NCI-H2196 (cell line): ENCODE measurements around the gene CFAP65.

Experiments used
- DNase-seq: peaks from one replicate; lab custom pipeline; 2025; ENCODE audit not compliant: unreplicated experiment; lab: John Stamatoyannopoulos, UW

Gene CFAP65

DNA sequence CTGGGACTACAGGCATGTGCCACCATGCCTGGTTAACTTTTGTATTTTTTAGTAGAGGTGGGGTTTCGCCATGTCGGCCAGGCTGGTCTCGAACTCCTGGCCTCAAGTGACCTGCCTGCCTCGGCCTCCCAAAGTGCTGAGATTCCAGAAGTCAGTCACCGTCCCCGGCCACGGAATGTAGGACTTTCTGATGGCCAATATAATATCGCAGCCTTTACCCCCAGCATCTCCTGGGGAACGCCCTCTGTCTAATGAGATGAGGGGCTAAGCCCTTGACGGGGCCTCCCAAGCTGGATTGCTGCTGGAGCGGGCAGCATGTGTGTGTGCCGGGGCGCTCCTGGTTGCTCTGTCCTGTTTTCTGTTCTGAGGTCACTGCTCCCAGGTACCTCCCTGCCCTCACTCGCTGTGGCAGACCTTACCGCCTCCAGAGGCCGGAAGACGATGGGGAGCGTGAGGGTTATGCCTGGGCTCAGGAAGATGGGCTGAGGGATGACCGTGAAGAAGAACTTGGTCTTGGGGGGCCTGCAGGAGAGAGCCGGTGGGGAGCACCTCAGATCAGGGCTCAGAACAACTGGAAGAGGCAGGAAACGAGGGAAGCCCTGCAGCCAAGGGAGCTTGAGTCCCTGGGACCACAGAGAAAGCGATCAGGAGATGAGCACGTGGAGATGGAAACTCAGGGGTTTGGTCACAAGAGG lies 9.1 kb downstream of the CFAP65 start:
- DNase-seq: no peak

DNA sequence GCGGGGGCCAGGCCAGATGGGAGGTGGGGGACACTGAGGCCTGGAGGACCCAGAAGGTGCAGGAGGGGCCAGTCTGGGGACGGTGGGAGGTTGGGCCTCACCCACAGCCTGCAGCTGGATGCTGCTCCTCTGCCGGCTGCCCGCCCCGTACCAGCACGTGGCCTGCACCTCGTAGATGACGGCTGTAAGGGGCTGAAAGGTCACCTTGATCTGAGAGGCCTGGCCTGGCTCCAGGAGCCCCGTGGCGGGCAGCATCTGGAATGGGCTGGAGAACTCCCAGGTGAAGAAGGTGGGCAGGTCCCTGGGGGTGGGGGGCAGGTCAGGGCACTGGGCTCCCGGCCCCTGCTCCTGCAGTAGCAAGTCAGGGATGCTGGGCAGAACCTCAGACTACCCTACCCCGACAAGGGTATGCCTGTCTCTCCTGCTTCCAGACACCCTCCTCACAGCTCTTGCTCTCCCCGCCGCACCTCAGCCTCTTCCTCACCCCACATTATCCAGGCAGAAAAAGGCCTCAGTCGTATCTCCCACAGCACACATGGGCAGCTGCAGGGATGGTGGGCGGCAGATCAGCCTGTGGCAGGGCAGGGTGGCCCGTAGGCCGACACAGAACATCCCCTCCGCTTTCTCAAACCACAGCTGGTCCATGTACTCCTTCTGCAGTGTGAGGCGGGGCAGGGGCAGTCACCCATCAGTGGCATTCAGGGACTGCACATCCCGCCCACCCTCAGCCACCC lies 10.1 kb downstream of the CFAP65 start:
- no peak for DNase-seq

DNA sequence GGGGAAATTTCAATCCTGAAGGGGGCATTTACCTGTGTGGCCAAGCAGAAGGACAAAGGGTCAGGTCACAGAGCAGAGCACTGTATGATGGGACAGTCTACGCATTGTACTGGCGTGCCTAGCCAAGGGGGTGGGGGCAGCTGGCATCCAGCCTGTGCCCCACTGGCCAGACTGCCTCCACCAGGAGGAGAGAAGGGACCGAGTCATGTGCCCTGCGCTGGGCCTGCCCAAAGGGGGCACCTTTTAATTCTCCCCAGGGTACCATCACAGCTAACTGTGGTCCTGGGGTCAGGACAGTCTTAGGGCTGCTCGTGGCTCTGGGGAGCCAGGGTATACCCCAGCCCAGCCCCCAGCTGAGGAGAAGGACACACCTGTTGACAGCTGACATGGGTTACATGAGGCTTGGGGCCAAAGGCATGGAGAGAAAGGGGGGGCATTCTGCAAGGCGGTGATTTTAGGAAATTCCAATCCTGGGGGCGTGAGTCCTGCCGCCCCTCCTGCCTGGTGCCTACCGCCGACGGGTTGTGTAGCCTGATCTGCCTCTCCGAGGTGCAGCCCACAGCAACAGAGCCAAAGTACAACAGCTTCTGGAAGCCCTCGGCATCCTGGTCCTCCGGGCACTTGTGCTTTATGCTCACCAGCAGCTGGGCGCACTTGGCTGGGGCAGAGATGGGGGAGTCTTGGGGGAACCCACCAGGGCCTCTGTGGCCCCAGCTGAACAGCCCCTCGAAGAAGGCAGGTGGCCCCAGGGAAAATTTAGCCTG lies 11.0 kb downstream of the CFAP65 start:
- DNase-seq: no peak

DNA sequence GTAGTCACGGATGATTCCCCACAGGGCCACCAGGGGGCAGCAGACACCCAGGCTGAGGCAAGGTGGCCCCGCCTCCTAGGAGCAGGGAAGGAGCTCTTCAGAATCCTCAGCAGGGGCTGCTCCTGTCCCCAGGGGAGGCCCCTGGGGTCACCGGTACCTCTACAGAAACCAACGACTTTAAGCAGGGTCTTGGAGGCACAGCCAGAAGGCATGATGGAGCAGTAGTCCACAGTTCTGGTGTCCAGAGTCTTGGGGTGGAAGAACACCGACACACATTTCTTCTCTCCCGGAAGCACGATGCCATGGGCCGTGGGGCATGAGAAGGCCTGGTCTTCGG lies 11.5 kb downstream of the CFAP65 start:
- peak; percentile 86 for DNase-seq

DNA sequence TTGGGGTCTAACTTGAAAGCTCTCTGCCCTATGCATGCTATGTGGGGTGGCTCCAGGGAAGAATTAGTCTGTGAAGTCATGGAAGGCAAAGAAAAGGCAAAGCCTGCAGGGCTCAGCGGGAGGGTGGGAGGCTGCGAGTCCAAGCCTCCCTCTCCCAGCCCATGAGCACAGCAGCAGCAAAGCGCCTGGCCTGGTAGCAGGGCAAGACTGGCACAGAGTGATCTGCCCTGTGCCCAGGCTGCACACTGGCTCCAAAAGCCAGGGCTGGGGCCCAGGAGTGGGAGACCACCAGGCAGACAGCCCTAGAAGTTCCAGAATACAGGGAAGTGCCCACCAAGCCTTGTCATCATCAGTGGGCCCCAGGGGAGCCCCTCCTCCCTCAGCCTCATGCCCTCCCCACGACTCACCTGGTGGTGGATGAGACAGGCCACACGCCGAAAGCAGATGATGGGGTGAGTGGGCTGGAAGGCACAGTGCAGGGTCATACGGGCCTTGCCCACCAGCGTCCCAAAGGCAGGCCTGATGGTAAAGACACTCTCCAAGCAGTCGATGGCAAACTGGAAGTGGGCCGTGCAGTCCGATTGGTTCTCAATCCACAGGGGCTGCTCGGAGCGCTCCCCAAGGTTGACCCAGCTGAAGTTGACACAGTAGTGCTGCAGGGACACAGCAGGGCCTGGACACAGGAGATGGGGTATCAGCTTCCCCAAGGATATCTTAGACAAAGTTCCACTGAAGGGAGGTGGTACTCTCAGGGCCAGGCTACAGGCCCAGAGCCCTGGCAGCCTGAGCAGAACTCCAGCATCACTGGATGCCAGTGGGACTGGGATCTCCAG lies 12.1 kb downstream of the CFAP65 start:
- no peak for DNase-seq

DNA sequence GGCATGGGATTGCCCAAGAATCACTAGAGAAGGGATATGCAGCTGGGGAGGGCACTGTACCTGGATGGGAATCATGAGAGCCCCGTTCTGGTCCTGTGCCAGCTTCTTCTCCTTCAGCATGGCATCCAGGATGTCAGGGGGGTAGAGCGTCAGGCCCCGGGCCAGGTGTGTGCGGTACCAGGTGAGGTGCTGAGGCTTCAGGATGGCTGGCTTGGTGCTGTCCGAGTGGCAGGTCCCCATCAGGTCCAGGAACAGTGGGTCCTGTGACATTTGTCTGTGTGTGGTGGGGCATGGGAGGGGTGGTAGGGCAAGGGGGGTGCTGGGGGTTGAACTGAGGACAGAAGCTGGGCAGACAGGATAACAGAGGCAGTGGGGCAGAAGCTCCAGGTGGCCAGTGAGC lies 13.2 kb downstream of the CFAP65 start:
- no peak for DNase-seq

DNA sequence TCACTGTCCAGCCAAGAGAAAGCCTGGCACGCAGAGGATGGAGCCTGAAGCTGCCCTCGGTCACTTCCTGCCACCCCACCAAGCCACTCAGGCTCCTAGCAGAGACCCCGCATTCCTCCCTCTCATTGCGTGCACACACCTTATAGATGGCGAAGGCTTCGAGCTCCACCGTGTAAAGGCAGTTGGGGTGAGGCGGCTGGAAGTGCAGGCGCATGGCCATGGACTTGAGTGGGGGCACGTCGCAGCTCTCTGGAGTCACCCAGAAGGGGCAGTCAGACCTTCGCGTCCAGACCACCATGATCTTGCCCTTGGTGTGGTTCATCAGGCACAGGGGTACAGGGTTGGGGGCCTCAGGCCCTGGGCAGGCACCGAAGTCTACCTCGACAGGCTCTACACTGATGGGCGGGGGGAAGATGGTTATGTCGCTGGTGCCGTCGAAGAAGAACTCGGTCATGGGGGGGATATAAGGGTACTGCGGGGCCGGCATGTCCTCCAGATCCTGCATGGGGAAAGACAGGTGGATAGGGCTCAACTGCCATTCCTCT lies 13.7 kb downstream of the CFAP65 start:
- no peak for DNase-seq

DNA sequence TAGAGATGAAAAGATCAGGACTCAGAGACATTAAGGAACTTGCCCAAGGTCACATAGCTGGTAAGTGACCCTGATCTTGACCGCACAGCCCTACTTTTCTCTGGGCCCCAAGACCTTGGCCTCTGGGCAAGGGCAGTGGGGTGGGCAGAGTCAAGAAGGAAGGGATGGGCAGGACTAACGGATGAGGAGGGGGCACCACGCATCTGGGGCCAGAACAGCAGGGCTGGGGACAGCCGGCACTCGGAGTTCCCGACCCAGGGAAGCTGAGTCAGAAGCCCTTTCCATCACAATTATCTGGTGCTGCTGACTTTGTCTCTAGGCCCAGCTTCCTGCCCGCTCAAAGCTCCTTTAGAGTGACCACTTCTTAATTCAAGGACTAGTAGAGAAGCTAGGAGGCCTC lies 14.4 kb downstream of the CFAP65 start:
- no peak for DNase-seq

DNA sequence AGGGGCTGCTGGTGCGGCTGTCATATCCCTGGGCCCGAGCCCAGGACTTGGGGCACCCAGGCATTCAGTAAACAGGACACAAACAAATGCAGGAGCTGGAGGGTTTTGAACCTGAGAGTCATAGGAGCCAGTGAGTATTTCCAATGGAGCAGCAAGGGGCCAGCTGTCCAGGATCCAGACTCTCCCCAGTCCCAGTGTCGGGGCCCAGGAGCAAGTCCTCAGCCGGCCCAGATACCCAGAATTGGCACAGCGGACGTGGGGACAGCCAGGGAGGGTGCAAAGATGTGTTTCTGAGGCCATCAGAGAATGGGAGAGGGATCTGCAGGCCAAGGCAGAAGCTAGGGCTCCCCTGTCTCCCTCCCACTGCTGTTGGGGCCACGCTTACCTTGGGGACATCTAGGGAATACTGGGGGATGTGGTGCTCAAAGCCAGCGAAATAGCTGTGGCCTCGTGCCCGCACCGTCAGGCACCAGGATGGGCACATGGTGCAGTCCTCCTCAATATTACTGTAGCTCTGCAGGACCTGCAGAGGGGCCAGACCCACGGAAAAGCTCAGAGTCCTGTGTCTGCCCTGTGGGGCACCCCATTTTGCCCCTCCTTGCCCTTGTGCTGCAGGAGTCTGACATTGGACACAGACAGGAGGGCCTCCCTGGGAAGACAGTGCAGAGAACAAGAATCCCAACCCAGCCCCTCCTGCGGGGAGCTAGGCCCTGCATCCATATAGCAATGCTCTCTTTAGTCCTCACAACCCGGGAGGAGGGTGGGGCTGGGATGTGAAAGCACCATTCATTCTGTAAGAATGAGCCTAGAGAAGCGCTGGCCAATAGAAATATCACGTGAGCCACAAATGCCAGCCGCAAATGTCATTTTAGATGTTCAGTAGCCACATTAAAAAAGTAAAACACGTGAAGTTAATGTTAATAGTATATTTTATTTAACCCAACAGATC lies 15.4 kb downstream of the CFAP65 start:
- no peak for DNase-seq

DNA sequence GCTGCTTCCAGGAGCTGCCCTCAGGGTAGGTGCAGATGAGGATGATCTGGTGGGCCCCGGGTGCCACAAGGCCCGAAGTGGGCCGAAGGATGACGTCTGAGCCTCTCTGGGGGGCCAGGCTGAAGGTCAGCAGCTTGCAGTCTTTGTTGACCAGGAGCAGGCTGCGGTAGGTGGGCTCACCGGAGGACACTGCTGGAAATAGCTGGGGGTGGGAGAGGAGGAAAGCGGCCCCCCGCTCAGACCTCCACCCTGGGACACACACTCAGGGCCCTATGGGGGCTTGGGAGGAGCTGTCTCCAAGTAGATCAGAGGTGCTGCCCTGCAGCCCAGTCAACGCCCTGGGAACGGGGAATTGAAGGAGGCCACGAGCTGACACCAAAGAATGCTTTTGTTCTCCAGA lies 17.3 kb downstream of the CFAP65 start:
- DNase-seq: no peak

DNA sequence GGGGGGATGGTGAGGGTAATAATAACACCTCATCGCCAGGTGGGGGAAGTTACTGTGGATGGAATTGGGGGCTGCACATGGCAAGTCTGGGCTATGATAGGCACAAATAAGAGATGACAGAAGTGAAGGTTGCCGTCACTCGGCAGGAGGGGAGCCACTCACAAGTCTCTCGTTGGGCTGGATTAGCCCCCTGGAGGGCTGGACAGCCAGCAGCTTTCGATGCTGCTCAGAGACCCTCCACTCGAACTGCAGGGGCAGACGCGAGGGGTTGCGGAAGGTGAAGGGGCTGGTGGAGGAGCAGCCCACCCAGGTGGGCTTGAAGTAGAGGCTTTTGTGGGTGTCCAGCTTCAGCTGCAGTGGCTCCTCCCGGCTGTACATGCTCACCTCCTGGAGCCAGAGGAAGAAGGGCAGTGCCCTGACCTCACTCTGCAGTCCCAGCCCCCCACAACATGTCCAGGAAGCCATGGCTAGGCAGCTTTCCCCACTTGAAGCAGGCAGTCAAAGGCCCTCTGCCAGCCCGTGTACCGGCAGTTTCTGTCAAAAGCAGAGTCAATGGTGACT lies 18.2 kb downstream of the CFAP65 start:
- no peak for DNase-seq

DNA sequence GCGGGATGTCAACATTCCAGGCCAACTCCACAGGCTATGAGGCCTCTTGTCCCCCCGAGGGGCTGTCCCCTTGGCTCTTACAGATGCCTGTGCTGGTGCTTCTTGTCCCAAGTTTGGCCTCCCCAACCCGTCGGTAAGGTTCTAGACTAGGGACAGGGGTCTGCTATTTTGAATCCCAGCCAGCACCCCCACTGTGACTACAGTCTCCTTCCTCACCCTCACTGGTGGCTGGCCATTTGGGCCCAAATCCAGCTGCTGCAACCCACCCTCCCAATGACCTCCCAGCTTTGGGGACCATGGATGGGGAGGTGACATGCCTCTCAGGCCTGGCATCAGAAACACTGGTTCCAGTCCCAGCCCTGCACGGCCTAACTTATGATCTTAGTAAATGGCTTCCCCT lies 18.7 kb downstream of the CFAP65 start:
- DNase-seq: no peak

DNA sequence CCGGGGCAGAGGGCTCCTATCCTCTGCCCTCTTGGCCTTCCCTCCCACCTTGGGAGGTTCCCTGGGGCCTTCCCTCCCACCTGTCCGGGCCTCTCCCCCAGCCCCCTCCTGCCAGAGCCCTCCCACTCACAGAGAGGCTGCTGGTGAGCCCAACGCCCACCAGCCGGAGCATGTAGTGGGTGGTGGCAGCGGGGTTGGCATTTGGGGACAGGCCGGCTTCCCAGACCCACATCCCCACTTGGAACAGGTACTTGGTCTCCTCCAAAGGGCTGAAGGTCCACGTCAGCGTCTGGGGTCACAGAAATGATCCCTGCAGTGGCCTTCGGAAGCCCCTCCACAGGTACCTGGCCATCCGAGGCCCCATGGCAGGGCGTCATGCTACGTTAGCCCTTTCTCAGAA lies 19.3 kb downstream of the CFAP65 start:
- DNase-seq: no peak

DNA sequence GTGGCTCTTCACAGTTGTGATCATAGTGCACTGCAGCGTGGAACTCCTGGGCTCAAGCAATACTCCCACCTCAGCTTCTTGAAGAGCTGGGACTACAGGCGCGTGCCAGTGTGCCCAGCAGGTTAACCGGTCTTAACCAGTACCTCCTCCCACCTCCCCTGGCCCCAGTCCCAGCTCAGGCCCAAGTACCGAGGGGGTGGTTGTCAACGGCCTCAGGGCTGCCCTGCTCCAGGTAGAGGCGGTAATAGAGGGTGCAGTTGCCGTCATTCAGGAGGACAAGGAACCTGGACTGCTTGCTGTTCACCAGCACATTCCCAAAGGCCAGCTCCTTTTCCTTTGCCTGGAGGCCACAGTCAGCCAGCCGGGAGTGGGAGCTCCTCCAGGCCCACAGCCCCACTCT lies 19.7 kb downstream of the CFAP65 start:
- peak; percentile 36 for DNase-seq

DNA sequence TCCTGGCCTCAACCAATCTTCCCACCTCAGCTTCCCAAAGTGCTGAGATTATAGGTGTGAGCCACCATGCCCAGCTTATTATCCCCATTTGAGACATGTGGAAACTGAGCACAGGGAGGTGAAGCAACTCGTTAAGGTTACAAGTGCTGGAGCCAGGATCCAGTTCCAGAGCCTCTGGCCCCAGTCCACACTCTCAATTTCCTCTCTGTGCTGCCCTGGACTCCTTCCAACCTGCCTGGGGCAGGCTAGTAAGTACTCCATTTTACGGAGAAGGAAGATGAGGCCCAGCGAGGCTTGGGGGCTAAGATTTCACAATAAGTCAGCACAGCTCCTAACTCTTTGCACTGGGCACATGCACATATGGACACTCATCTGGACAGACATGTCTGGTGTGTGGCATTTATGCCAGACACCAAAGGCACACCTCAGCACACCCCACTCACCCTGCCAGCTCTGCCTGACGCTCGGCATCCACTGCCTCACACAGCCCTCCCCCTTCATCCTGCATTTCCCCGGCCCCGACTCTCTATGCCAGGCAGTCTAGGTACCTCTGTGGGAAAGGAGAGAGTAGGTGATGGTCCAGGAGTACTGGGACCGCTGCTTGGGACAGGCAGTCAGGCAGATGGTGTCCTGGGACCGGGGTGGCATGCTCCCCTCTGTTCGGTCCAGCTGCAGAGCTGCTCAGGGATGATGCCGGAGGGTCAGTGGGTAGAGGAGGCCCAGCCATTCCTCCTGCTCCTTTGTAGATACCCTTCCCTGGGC lies 20.5 kb downstream of the CFAP65 start:
- DNase-seq: peak; percentile 64

DNA sequence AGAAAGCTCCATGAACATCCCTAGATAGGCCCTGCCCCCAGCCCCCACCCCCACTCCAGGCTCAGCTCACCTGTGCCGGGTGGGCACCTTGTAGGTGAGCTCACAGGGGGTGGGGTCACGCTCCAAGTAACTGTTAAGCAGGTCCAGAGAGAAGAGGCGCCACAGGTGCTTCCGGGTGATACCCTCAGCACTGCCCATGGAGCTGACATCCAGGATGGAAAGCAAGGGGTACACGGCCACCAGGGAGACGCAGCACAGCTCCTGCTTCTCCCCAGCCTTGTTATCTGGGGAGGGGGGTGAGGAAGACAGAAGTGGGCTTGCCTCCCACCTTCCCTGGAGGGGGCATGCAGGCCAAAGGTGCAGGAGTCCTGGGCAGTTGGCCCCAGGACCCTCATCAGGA lies 21.9 kb downstream of the CFAP65 start:
- DNase-seq: no peak

DNA sequence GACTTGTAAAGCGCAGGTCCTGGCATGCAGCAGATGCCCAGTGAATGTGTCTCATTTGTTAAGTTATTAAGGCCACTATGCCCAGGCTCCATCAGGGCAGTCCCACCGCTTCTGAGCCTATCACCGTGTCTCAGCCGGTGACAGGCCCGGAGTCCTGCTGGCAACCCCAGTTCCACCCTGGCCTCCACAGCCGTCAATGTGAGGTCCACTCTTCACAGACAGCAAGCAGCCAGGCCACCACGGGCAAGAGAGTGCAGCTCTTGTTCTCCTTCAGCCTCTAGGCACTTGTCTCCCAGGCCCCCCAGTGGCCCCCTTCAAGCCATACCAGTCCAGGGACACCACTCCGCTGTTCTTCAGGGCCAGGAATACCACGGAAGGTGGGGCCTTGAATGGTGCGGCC lies 22.6 kb downstream of the CFAP65 start:
- no peak for DNase-seq

DNA sequence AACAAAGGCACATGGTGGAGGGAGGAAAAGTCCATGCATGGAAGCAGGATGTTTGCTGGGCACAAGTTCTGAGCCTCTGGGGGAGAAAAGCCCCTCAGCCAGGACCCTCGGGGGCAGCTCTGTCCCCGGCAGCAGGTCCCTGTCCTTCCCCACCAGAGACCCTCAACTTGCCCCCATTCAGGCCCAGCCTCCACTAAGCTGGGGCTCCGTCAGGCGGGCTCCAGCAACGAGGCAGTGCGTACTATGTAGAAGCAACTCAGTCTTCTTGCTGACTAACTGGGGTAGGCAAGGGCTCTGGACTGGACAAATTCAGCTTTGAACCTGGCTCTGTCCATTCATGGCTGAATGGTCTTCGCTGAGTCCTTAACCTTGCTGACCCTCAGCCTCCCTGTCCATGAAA lies 23.0 kb downstream of the CFAP65 start:
- DNase-seq: no peak
